GM12801 (cell line): ENCODE measurements around the gene LMO2.

Experiments
- TF ChIP-seq, protein P1 (sequence below): IDR thresholded peaks from one replicate; pipeline ENCODE4 v1.5.1; 2011; ENCODE audit warnings: control low read depth; ENCODE audit not compliant: insufficient read length; ENCODE audit errors: extremely low read depth

LMO2 gene

DNA sequence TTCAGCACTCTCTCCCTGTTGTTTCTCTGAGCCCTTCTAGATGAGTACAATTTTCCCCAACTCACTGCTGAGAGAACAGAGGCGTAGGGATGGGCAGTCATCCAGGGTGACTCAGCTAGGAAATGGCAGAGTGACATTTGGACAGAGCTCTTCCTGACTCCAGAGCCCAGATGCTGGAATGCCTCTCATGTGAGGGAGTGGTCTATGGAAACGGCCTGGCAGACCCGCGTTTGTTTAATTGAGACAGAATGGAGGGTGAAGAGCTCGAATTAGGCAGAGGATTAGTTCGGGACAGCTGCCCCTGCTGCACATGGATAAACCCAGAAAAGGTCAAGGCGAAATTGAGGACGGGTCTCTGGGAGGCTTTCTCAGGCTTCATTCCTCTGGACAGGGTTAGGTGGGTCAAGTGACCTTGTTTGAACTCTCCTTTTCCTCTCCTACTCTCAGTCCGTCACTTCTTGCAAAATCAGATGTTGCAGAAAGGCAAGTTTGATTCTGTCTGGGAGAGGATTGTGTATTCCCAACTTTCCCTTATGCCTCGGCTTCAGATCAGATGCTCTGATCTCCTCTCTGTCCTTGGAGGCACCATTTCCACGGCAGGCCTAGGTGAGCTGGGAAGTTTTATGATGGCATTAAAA is 7.6 kb upstream of the LMO2 start:
- TF ChIP-seq, protein P1, sequence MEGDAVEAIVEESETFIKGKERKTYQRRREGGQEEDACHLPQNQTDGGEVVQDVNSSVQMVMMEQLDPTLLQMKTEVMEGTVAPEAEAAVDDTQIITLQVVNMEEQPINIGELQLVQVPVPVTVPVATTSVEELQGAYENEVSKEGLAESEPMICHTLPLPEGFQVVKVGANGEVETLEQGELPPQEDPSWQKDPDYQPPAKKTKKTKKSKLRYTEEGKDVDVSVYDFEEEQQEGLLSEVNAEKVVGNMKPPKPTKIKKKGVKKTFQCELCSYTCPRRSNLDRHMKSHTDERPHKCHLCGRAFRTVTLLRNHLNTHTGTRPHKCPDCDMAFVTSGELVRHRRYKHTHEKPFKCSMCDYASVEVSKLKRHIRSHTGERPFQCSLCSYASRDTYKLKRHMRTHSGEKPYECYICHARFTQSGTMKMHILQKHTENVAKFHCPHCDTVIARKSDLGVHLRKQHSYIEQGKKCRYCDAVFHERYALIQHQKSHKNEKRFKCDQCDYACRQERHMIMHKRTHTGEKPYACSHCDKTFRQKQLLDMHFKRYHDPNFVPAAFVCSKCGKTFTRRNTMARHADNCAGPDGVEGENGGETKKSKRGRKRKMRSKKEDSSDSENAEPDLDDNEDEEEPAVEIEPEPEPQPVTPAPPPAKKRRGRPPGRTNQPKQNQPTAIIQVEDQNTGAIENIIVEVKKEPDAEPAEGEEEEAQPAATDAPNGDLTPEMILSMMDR = no peak

DNA sequence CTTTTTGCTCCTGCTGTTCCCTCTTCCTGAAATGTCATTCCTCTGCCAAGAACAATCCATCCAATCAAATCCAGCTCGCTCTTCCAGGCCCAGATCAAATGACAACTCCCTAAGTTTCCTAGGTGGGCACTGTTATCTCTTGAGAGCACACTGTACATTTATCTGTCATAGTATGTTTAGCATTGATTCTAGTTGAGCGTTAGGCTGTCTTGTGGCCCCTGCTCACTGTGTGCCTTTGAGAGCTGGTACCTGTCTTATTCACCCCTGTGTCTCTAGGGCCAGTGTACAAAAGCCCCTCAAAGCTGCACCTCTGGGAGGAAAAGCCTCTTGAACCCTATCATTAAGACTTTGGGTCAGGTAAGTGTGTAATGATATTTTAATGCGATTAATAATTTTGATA is 7.1 kb upstream of the LMO2 start:
- TF ChIP-seq, protein P1 = no peak

DNA sequence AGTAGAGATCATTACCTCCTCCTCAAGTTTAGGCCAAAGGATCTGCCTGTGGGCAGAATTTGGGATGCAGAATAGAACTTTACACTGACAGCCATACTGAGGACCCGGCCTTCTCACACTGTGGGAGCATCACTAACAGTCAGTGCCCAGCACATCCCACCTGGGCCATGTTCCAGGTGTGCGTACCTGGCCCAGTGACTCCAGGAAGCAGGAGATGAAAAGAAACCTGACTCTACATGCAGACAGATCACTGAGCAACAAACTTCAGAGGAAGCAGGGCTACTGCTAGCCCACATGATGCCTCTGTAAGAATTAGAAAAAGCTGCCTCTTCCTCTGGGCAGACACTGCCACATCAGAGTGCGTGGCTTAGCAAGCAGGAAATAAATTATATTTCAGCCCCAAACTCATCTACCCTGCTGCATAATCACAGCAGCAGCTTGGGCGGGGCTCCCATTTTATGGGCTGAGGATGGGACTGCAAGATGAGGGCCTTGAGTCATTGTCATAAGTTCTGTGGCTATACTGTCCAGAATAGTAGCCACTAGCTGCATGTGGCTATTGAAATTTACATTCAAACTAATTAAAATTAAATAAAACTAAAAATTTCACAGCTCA is 6.0 kb upstream of the LMO2 start:
- TF ChIP-seq, protein P1 = no peak

DNA sequence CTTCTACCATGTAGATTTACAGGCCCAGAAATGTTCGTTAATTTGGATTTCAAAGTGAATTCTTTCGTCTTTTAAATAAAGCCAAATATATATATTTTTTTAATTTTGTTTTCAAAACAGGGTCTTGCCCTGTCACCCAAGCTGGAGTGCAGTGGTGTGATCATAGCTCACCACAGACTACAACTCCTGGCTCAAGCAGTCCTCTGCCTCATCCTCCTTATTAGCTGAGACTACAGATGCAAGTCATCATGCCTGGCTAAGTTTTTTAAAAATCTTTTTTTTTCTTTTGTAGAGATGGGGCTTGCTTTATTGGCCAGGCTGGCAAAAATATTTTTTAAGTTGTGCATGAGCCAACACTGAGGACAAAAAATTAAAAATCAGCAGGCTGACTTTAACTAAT is 5.0 kb upstream of the LMO2 start:
- TF ChIP-seq, protein P1 = no peak

DNA sequence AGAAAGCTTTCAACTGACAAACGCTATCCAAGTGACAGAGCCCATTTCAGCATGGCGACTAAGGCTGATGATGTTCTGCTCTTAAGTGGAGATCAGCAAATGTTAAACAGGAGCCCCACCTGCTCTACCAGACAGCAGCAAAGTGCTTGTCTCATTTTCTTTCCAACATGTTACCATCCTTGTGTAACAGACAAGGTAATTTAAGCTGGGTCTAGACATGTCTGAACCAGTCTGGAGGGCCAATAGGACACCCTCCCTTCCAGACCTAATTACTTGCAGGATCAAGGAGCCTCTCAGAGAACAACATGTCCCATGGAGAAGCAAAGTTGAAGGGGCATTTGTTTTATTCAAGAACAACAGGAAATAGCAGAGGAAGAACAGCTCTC is 3.9 kb upstream of the LMO2 start:
- TF ChIP-seq, protein P1 = no peak

DNA sequence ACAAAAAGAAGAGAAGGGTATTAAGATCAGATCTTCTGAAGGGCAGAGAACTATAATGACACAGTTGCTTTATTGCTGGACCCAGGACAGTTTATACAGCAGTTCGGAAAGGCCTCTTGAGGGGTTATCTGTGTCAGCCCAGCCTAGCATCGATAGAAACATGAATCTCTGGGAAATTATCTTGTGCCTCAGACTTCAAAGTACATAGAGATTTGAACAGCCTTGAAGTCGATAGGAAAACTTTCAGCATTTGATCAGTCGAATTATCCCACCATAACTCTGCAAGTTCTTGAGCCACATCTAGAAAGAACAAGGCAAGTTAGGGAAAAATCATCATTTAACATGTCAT is 2.5 kb upstream of the LMO2 start:
- TF ChIP-seq, protein P1 = no peak

DNA sequence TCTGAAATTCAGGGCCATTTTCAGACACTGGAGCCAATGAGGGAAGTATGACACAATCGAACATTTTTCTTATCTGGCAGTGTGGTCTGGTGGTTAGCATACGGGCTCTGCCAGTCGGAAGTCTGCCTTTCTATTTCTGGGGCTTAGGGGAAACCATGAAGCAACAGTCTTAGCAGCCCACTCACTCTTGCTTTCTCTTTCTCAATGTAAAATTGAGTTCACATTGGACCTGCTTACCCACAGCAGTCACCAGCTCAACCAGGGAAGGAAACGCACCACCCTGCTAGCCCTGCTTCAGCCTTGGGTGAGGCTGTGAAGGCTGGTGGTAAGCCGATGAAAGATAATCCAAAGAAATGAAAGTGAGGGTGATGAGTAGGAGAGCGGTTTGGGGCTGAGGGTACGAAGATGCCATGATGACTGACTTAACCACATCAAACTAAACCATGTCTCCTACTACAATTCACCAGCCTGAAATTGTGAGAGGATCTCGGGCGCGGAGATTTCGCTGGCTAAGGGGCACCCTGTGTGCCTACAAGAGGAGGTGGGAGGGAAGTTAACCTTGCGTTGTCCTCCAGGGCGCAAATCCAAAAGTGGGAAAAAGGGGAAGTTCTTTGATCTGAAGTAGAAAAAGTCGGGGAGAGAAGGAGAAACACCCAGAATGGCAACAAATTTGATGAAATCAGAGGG is 2.0 kb upstream of the LMO2 start:
- TF ChIP-seq, protein P1 = no peak
